GM08714 (cell line): ENCODE data around the gene ARAP3.

ENCODE experiments used
- H3K4me3 ChIP-seq: fragments of 200-500 bp; sonication (Bioruptor generic); 2 replicates; pipeline ENCODE4 v1.5.1; 2014; ENCODE audit warnings: mild to moderate bottlenecking, low read length, inconsistent platforms
- ZNF274 ChIP-seq: IDR thresholded peaks from 2 replicates; pipeline ENCODE4 v1.6.1; 2012; ENCODE audit warnings: mild to moderate bottlenecking, low read depth, low read length

ARAP3 gene

DNA sequence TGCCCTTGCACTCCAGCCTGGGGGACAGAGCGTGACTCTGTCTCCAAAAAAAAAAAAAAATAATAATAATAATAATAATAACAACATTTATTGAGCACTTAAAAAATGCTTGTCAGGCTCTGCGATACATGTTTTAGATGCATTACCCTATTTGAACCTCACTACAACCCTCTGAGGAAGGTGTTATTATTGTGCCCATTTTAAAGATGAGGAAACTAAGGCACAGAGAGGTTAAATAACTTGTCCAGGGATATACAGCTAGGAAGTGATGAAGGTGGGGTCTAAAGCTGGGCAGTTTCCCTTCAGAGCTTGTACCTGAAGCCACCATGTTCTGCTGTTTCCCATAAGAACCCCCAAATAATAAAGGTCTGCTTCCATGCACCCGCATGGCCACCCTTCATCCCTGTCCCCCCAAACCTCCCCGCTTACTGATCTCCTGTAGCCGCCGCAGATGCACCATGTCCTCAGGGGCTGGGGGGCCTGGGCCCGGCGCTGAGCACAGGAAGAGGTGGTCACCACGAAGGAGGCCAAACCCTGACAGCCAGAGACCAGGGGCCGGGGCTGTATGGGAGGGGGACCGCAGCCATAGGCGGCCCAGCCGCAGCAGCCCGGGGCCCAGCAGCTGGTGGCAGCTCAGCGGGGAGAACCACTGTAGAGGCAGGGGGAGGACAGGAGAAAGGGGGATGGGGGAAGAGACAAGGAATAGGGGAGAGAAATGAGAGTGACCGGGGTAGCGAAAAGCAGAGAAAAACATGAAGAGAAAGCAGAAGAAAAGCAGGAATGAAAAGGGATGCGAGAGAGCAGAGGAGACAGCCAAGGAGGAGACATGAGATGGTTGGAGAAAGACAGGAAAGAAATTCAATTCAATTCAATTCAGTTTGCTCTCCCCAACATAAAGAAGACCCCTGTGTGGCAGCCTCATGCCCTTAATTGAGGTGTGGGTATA is 15.8 kb downstream of the ARAP3 start:
- H3K4me3 ChIP-seq, result no peak overlapping the region
- no peak for TF ChIP-seq ZNF274

DNA sequence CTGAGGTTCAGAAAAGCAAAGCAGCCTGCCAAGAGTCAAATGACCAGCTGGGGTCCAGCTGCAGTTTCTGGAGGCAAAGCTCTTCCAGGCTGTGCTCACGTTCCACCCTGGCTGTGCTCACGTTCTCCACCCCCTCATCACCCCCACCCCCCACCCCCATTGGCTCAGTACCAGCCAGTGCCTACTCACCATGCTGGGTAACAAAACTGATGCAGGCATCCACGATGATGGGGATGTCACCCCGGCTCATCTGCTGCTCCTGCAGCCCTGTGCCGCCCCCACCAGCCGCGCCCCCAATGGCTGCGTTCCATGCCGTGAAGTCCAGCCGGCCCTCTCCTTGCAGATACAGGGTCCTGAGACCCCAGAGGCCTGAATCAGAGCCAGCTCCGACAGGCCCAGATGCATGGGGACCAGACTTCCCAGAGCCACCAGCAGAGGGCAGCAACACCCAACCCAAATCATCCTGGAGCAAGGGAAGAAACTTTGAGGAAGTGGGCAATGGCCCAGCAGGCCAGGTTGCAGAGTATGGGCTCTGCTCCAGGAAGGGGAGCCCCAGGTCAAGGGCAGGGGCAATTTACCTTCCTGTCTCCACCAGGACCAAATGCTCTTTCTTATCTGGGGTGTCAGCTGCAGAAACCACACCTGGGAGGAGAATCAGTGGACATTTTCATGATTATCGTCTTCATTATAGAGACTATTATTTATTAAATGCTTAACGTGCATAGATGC is 17.1 kb downstream of the ARAP3 start:
- no peak for TF ChIP-seq ZNF274
- H3K4me3 ChIP-seq, result no peak overlapping the region

DNA sequence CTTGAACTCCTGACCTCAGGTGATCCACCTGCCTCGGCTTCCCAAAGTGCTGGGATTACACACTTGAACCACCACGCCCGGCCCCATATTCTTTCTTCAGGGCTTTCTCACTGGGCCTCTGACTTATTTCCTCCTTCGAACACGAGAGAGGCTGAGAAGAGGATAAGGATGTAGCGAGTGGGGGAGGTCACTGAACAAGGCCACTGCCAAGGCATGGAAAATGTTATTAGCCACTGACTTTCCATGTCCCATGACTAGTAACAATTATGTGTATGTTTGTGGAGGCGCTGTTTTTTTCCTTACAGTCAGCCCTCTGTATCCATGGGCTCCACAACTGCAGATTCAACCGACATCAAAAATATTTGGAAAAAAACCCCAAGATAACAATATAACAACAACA is 18.5 kb downstream of the ARAP3 start:
- no peak for TF ChIP-seq ZNF274

DNA sequence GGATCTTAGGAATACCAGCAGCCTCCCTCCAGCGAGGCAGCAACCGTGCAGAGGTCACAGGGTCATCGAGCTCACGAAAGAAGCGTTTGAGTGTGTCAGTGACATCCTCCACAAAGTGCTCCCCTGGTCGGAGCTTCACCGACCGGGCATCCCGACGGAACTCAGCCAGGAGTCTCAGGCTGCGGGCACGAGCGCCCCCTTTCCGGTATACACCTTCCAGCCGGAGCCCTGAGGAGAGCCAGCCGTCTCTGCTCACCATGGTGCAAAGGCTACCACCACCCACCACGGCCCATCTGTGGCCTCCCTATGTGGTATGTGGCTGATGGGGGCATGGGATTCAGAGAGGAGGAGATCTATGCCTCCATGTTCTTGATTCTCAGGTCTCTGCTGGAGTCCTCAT is 20.0 kb downstream of the ARAP3 start:
- H3K4me3 ChIP-seq, result no peak overlapping the region
- TF ChIP-seq ZNF274, result no peak

More for the DNA sequence above, 18.5 kb downstream of the ARAP3 start:
- no peak overlapping the region for H3K4me3 ChIP-seq

DNA sequence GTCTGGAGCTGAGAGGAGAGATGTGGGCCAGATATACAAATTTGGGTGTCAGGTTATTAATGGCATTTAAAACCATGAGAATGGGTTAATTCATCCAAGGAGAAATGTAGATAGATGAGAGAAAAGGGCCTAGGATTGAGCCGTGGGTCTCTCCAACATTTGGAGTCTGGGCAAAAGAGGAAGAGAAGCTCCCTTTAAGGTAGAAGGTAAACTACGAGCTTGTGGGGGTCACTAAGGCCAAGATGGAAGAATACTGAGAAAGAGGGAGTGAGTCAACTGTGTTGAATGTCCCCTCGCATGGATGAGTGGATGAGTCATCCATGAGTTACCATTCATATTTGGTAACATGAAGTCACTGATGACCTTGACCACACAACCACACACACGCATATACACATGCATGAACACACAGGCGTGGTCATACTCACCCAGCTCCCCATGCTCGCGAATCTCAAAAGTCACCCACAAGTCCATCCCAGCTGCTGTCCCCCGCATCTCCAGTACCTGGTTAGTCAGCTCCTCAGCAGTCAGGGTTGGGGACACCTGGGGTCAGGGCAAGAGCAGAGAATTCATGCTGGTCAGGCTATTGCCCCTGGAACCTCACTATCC is 24.0 kb downstream of the ARAP3 start:
- TF ChIP-seq ZNF274, result no peak
- H3K4me3 ChIP-seq, result no peak overlapping the region

DNA sequence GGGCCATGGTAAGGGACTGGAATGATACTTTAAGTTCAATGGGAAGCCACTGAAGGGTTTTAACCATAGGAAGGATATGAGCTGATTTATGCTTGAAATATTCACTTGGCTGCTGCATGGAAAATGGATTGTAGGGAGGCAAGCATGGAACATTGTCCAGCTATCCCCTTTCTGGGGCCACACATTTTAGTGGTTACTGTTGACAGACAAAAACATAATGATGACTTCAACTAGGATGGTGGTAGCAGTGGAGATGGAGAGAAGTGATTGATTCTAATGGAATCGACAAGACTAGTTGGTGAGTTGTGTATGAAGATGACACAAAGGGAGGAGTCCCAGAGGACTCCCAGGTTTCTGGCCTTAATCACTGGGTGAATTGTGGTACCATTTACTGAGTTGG is 24.6 kb downstream of the ARAP3 start:
- no peak for TF ChIP-seq ZNF274
- H3K4me3 ChIP-seq, result no peak overlapping the region

DNA sequence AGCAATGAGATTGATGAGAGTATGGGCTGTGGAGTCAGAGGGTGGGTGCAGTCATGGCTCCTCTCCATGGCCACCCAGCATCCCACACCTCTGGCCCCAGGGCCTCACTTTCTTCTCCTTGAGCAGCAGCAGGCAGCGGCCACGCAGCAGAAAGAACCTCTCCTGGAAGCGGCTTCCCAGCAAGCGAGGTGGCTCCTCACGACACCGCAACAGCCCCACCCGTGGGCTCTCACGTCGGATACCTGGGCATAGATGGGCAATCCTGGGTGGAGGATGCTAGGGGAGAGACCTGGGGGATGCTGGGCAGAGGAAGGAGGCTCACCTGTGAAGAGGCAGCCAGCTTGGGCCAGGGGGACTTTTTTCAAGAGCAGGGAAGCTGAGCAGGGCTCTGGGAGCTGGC is 25.6 kb downstream of the ARAP3 start:
- H3K4me3 ChIP-seq, result no peak overlapping the region
- no peak for TF ChIP-seq ZNF274

DNA sequence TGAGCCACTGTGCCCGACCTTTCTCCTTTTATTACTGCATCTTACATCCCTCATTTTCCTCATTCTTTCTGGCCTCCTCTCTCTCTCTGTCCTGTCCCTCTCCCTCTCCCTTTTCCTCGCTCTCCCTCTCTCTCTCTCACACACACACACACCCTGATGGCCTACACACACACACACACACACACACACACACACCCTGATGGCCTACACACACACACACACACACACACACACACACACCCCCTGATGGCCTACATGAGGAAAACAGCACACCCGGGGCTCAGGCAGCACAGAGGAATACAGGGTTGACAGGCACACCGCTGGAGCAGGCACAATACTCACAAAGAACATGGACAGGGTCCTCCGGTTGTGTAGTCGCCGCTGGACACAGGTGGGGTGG is 27.0 kb downstream of the ARAP3 start:
- H3K4me3 ChIP-seq, result no peak overlapping the region
- TF ChIP-seq ZNF274, result no peak

DNA sequence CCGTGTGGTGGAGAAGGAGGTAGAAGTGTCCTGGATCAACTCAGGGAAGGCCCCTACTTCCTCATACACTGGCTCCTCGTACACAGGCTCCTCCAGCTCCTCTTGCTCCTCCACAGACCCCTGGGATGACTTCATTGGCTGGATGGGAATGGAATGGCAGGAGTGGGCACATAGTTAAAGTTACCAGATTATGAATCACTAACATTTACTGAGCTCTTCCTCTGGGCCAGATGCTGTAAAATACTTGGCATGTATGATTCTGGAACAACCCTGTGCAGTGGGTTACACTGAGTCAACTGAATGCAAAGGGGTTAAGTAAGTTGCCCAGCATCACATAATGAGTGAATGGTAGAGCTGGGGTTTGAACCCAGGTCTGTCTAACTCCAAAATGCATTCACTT is 27.7 kb downstream of the ARAP3 start:
- TF ChIP-seq ZNF274, result no peak
- H3K4me3 ChIP-seq, result no peak overlapping the region

DNA sequence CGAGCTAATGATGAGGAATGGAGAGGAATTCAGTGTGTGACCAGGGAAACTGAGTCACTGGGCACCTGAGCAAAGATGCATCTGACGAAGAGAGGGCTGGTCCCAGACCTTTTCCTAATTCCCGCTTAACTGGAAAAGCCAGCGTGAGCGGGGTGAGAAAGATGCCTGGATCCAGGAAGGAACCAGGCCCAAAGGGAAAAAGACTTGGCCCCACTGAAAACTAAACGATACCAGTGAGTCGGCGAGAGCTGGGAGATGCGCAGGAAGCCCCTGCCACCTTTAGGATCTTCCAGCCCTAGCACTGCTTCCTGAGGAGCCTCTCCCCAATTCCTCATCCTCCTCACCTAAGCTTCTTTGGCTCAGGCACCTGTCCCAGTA is 30.3 kb downstream of the ARAP3 start:
- H3K4me3 ChIP-seq, result peak overlapping the region; percentile 27; the same call in 1 of the 2 replicates

DNA sequence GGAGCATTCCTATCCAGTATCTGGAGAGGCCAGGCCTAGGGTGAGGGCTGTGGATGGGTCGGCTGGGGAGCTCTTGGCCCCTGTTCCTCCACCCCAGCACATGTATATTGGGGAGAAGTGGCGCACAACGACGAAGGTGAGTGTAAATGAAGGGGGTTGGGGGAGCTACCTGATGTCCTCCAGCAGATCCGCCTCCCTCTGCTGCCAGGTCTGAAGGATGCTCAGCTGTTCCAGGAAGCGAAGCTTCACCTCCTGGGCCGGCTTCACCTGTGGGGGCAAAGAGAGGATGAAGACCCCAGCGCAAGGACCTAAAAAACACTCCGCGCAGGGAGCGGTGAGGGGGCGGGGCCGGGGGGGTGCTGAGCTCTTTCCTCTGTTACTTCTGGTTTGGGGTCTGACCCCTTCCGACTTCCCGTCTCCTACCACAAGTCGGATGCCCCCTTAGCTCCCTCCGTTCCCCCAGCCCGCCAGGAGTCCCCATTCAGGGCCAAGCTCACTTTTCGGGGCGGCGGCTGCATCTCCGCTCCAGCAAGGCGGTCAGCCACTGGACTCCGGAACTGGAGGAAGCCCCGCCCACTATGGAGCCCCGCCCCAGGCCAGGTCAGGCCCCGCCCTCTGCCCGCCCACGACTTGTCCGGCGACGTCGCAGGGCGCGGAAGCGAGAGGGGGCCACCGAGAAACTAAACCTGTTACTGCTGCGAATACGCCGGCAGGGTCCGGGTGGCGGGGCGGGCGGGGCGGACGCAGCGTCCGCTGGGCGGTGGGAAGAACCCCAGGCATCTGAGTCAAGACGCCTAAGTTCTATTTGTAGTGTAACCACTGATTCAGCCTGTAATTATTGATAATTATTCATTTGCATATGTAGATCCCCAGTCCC is 30.9 kb downstream of the ARAP3 start, which contains the start of gene FCHSD1:
Gene FCHSD1 (minus strand): TSS at position 568 of the 877 bp plus-strand sequence. CDS start 50 bp downstream, at position 518.
- H3K4me3 ChIP-seq, result peak within 1 kb of the TSS; percentile 74; the same call in 1 of the 2 replicates
- TF ChIP-seq ZNF274, result no peak

More for the DNA sequence above, 30.3 kb downstream of the ARAP3 start:
- TF ChIP-seq ZNF274, result no peak

DNA sequence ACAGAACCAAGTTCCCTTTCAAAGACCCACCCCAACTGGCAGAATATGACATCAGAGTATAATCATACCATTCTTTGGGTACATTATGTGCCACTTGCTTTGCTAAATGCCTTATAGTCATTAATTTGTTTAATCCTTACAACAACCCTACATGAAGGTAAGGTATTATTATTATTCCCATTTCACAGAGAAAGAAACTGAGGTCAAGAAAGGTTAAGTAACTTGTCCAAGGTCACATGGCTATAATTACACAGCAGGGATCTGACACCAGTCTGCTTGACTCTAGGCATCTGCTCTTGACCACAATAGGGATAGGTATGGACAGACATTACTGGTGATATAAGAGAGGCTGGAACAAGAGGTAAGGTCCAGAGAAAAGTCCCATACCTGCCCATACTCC is 32.1 kb downstream of the ARAP3 start:
- TF ChIP-seq ZNF274, result no peak
- no peak overlapping the region for H3K4me3 ChIP-seq

DNA sequence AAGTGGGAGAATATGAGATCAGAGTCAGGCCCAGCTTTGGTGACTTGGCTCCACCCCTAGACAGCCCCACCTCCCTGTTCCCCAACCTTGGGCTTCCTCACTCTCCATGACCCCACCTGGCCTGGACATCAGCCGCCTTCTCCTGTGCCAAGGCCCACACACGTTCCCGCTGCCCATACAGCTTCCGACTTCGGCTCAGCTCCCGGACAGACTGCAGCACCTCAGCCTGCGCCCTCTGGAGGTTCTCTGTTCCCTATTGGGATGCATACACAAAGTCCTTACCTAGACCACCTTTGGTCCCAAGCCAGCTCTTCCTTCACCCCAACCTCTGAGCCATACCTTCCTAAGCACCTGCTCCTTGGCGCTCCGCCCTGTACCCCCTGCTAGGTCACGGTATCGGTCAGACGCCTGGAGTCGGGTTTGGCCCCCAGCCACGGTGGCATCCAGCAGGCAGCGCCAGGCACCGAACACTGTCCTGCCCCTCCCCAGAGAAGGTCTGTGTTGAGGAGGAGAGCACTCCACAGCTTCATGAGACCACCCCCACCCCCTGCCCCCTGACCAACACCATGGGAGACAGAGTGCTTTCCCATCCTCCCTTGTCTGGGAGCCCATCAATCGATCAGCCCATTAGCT is 32.9 kb downstream of the ARAP3 start:
- H3K4me3 ChIP-seq, result no peak overlapping the region
- no peak for TF ChIP-seq ZNF274
